ENCODE measurements around the gene RELL2.
A peak's percentile ranks its signal among the peaks of the same experiment; 100 is the strongest.
"Not testable (repeated sequence)": the region's sequence is repeated elsewhere in the genome, so short reads cannot be mapped to it uniquely, and the experiment has no call there.

RELL2 gene, protein sequence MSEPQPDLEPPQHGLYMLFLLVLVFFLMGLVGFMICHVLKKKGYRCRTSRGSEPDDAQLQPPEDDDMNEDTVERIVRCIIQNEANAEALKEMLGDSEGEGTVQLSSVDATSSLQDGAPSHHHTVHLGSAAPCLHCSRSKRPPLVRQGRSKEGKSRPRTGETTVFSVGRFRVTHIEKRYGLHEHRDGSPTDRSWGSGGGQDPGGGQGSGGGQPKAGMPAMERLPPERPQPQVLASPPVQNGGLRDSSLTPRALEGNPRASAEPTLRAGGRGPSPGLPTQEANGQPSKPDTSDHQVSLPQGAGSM

DNA sequence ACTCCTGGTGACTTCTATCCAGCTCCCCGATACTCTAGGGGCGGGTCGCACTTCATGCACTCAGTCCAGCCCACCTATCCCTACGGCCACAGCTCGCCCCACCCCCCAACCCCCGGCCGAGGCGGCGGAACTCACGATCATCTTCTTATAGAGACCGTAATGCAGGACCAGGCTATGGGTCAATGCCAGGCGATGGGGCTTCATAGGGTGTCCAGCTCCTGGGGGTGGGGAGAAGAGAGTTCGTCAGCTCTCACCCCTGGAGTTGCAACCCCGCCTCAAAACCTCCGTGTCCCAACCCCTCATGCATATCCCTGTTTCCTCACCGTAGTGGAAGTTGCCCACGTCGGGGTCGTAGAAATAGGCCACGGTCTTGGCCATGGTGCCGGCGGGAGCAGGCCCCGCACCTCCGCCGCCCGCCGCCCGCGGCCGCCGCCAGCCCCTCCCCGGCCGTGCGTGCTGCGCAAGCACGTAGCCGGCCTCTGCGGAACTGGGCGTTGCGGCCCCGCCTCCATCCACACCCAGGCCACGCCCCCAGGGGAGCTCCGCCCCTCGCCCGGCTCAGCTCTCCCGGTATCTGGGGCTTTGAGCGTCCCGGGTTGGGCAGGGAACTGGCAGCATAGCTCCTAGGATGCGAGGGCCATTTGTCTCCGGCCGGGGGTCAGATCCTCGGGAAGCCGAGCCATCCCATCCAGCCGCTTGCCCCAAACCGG, at the start of gene RELL2, which contains the start of gene HDAC3:
Gene RELL2, plus strand, starts transcription at position 585 of the 710 bp plus-strand sequence. CDS start 1,229 bp downstream, outside the sequence.
Gene HDAC3, minus strand, starts transcription at position 437 of the 710 bp plus-strand sequence. Its CDS starts 59 bp downstream, at position 378.
- peak; percentile 86 to 93 for DNase-seq (ENCODE audit: low read depth in 2 of 2)

DNA sequence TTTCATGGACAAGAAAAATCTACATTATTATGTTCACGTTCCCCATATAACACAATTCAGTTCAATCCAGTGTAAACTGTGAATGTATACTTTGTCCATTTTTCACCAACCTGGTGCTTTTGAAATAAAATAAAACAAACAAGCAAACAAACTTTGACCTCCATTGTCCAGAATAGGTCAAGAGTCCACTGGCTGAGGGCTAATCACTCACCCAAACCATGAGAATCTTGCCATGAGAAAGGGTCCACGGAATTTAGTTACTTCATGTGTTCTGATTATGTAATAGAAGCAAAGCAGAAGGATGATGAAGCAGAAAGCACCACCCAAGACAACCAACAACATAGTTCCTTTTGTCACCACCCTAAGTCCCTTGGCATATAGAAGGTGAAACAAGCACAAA, 46.7 kb upstream of the RELL2 start:
- DNase-seq (ENCODE audit: low read depth in 2 of 2), result no peak

DNA sequence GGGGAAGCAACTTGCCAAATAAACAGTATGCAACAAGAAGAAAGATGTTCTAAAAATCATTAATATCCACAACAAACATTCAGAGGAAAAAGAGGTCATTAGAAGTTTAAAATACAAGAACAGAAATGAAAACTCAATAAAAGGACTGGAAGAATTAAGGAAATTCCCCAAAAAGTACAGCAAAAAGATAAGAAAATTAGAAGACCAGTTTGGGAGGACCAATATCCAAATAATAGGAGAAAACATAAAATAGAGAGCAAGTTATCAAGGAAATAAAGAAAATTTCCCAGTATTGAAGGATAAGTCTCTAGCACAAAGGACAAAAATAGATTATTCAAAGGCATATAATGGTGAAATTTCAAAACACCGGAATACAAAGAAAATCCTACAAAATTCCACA, 39.9 kb upstream of the RELL2 start:
- no peak for DNase-seq (ENCODE audit: low read depth in 2 of 2)

DNA sequence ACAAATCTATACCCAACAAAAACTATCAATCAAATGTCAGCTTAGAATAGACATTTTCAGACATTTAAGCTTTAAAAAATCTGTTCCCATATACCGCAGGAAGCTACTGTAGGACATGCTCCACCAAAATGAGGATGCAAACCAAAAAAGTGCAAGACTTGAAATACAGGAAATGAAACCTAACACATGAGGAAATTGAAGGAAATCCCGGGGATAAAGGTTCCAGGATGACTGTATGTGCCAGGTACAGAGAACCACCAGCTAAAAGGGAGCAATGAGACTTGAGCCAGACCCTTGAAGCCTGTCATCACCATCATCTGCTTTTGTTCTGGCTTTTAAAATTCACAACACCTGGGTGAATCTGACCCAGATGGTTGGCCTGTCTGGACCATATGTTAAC, 39.4 kb upstream of the RELL2 start:
- no peak for DNase-seq (ENCODE audit: low read depth in 2 of 2)

DNA sequence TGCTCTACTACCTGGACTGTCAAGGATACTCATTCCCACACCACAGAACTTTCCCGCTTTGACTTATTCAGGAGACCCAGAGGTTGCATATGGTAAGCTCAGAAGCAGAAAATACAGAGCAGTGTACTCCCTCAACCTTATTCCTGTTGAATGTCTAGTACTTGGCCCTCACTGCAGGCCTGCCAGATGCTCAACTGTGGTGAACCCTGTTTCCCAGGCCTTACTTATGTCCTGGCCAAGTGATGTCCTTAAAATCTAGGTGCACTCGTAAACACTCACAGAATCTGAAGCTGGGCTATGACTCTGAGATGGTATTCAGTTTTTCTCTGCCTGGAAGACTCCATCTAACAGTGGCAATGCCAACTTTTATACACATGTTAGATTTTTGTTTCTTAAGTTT, 39.0 kb upstream of the RELL2 start:
- no peak for DNase-seq (ENCODE audit: low read depth in 2 of 2)

DNA sequence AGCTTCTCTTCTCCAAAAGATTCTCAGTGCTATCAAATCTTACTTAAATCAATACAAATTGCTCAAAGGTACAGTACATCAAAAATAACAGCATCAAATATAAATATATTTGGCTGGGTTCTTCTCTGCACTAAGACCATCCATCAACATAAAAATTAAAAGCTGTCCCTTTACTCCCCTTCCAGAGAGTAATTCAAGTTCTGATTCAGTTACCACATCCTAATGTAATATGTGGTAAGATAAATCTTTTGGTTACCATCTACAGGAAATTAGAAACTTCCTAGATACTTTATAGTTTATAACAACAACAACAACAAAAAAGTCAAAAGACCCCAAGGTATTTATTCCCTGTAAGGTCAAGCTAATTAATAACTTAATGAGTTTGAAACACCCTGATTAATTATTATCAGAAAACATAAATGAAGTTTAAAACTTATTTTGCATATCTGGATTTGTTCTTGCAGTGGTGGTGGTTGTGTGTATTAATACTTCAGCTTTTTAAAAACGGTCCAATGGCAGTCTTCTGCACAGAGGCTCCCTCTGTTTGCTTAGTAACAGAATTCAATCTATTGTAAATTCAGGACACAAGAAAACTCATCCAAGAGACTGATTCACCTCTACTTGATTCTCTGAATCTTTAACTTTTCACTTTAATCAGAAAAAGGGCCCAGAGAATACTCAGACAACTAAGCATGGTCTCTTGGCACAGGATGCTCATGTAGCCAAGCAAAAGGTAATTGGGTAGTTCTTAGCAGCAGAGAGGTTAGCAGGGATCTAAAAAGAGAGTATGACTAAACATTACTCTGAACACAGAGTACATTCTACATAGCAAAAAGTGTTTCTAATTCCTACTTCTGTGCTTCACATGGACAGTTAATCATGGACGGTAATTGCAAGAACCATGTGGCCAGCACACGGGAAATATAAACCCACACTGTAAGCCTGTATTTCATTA, 38.1 kb upstream of the RELL2 start:
- no peak for DNase-seq (ENCODE audit: low read depth in 2 of 2)

DNA sequence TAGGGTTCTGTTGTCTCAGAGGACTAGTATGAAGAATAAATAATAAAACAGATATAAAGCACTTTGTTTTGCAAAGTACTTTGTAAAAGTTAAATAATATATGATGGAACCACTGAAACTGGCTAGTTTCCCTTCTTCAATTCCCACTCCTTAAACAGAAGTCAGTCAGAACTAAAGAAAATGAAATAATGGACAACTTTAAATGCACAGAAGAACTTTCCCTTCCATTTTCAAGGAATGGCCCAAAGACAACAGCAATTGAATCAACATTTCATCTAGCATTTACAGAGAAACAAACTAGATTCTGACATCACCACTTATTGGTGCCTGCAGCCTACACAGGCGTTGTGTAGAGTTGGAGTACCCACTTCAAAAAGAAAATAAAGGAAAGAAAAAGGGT, 34.2 kb upstream of the RELL2 start:
- no peak for DNase-seq (ENCODE audit: low read depth in 2 of 2)

DNA sequence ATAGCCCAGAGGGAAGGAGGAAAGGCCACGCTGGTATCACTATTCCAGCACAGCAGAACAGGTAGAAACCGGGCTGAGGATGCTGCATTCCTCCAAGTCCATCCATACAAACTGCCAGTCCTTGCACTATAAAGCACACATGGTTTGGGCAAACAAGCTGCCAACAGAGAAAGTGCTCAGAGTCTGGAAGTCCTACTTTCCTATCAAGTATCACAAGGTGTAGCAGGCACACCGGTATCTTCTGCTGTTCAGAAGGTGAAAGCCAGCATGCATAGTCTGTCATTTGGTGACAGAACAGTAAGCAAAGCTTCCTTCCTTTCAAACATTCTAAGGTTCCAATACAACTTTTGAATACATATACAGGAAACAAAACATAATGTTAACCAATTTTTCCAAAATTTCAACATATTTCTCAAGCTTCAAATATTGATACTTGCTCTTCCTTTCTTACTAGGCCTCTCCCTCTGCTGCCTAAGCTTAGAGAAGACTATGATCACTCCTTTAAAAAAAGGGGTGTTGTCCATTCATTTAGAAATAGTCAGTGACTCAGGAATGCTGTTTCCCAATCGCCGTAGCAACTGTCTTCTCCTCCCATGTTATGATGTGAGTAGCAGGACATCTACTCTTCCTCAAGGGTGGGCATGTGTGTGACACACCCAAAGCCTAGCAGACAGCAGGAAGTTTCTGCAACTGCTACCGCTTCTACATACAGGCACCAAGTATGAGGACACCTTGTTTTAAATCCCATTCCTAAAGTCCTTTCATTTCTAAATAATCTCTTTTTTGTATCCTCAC, 32.7 kb upstream of the RELL2 start:
- DNase-seq (ENCODE audit: low read depth in 2 of 2), result no peak

DNA sequence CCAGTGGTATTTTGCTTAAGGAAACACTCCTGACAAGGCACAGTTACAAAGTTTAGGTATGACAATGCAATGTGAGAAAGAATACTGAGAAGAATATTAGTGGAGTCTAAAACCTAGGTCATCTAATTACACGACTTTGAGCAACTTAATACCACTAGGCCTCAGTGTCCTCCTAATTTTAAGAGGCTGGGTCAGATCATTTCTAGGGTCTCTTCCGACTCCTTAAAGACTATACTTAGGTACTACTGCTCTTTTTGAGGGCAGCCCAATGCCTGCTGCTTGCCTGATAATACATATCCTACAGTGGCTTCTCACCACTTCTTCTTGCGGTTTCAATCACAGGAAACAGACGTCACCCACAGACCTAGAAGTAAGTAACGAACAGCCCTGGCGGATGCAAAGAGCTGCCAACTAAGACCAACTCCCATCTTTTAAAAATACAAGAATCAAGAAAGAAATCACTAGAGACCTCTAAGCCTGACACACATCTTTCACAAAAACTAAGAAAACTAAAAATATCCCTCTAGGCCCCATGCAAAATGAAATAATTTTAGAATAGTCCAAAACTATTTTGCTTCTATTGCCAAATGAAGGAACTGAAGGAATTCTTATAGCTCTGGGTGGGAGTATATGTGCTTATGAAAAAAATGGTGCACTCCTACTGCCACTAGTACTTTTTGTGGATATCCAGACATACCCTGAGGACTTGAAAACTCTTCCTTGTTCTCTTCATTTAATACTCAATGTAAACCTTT, 31.1 kb upstream of the RELL2 start:
- peak; percentile 41 to 42 for DNase-seq (ENCODE audit: low read depth in 2 of 2)

DNA sequence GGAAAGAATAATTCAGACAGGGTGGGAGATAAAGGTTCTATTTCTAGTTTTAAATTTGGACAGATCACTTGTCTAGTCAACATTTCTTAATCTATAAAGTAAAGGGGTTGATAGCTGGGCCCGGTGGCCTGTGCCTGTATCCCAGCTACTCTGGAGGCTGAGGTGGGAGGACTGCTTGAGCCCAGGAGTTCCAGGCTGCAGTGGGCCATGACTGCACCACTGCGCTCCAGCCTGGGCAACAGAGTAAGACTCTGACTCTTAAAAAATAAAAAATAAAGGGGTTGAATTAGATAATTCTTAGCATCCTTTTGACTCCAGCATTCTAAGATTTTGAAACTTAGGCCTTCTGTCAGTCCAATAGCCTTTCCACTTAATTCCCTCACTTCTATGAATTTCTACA, 28.8 kb upstream of the RELL2 start:
- no peak for DNase-seq (ENCODE audit: low read depth in 2 of 2)

DNA sequence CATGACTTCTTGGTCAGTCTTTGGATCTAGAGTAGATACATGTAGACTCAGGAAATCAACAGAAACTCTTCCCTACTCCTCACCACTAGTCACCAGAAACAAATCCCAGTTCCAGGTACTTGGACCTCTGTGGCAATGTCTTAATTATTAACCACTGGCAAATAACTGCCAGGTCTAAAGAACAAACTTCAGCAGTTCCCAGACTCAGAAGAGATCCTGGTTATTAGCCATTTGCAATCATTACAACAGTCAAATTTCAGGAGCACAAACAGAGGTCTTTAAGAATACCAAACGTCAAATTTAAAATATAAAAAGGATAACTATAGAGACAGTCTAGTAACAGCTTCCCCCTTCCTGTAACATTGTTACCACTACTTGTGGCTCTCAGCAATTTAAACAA, 28.2 kb upstream of the RELL2 start:
- DNase-seq (ENCODE audit: low read depth in 2 of 2), result no peak

DNA sequence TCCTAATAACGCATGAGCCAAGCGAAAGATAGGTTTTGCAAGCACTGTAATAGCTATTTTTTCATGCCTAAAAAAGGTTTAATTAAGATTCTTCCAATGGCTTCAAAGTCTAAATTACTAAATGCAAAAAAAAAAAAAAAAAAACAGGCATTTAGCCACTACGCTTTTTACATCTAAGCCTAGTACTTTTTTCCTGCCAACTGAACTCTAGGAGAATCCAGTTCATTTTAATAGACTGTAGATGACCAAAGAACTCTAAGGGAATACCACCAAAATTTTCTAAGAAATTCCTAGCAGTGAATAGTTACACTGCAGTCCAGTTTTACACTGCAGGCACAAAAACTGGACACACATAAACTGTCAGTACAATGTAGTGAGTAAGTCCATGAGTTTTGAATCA, 27.8 kb upstream of the RELL2 start:
- no peak for DNase-seq (ENCODE audit: low read depth in 2 of 2)

DNA sequence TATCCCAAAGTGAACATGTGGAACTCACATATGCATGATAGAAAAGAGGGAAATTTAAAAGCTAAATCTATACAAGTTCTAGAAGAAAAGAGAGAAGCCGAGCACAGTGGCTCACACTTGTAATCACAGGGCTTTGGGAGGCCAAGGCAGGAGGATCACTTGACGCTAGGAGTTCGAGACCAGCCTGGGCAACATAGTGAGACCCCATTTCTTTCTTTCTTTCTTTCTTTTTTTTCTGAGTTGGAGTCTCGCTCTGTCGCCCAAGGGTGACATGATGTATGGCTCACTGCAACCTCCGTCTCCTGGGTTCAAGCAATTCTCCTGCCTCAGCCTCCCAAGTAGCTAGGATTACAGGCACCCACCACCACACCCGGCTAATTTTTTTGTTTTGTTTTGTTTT, 26.9 kb upstream of the RELL2 start:
- not testable (repeated sequence) for DNase-seq (ENCODE audit: low read depth in 2 of 2)

DNA sequence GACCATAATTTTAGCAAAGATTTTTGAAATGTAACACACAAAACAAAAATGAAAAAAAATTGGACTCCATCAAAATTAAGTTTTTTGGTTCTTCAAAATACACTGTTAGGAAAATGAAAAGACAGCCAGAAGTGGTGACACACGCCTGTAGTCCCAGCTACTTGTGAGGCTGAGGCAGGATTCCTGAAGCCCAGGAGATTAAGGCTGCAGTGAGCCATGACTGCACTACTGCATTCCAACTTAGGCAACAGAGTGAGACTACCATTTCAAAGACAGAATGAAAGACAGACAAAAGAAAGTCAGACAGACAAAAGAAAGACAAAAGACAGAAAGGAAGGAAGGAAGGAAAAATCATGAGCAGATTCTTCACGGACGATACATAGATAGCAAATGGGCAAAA, 25.5 kb upstream of the RELL2 start:
- no peak for DNase-seq (ENCODE audit: low read depth in 2 of 2)

DNA sequence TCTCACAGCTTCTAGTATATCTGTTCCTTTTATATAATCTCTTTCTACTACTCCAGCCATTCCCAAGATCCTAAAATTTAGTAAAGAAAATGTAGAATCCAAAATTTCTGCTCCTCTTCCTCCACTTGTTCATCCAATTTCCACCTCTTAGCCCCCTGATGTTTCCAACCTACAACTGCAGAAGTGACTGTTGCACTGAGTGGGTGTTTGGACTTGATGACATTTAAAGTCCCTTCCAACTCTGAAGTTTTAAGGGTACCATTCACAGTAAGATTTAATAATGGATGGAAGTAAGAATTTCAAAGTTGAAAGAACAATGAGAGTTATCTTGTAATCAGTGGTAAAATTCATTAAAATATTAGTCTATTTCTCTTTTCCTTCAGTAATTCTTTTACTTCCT, 23.5 kb upstream of the RELL2 start:
- no peak for DNase-seq (ENCODE audit: low read depth in 2 of 2)

DNA sequence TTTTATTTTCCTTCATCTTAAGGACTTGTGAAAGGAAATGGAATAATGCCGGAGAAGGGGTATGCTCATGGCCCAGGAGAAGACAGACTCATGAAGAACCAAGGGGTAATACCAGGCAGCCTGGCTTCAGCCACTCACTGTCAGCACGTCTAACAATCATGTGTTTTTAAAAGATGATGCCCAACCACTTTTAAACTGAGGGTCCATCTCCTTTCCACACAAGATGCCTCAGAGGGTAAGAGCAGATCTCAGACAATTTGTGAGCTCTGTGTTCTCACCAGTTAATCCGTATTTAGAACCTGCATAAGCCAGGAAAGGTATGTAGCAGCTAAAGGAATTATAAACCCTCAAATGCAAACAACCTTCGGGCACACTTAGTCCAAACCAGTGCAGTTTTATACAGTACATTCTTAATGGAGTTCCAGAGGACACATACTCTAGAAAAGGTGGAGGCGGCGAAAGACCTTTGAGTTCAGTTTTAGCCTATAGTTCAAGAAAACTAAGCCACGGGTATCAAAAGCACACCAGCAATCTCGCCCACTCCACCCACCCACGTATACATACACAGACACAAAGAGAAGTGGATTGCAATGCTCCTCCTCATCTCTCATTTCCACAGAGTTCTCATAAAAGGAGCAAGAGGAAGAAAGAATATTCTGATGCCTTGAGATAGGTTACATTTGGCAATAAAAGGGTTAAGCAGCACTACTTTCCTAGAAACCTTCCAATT, 20.6 kb upstream of the RELL2 start:
- no peak for DNase-seq (ENCODE audit: low read depth in 2 of 2)

DNA sequence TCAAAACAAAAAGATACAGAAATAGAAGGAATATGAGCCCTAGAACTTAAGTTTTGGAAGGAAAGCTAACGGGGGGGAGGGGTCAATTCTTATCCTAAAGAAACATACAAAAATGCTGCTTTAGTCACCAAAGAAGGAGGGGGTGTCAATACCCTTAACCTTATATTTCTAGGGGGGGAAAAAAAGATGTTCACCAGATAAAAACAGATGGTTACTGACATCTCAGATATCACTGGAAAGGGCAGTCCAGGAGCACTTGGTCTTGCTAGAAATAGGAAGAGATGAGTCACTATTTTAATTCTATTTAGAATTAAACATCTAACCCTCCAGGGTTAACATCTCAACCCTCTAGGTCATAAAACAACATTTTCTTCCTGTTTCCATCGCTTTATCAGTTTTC, 19.7 kb upstream of the RELL2 start:
- DNase-seq (ENCODE audit: low read depth in 2 of 2), result no peak

DNA sequence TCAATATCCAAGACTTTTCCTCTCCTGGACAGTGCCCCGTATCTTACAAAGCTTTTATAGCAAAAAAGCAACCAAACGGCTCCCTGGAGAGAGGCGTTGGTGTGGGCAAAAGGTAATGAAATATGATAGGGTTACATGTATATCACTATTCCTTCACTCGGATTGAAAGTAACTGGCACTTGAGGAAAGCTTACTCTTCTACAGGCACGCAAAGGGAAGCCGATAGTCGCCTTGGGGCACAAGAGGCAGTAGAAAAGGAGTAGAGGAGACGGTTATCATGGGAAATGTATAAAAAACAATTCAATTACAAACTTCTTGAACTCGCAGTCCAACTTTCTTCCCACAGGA, 19.1 kb upstream of the RELL2 start:
- DNase-seq (ENCODE audit: low read depth in 2 of 2), result no peak

DNA sequence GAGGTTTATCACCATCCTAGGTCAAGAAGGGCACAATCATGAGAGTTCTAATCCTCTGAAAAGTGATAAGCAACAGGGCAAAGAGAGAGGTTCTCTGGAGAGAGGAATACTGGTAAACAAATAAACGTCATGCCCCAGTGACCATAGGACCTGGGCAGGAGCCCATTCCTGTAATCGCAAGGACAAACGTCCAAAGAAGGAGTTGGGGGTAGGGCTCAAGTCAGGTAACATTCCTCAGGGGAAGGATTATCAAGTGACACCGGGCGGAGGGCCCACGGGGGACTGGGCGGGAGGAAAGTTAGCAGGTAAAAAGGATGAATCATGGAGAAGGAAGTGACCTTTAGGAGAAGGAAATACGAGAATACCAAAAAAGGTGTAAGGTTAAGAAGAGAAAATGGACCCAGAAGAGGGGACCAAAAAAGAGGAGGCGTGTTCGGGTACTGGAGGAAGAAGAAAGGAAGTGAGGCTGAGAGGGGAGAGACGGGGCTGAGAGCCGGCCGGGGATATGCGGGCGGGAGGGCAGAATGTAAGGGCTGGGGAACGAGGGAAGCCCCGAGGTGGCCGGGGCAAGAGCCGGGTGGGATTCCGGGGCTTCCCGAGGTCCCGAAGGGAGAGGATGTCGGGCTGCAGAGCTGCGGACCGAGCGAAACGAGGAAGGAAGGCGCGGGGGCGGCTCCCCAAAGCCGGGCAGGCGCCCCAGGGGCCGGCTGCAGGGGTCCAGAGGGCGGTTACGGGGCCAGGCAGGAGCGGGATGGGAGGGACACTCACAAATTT, 18.6 kb upstream of the RELL2 start:
- DNase-seq (ENCODE audit: low read depth in 2 of 2), result peak; percentile 39 to 66

Data from stimulated activated CD4-positive, alpha-beta T cell treated with anti-CD3 and anti-CD28 coated beads, Interleukin-12 subunit alpha, Interleukin-12 subunit beta, amount 100 ng/mL, for 24 hours (primary cell).